Measurements from ENCODE around the gene MARCHF3. TPM values are rescaled to one million over a fixed set of nuclear protein-coding genes. Genes with fewer than 3 reads are reported as not detected.

The MARCHF3 gene
- total RNA-seq, 4 donors from 2014 or later: 1.9 to 5.3 (median 2.5) TPM

DNA sequence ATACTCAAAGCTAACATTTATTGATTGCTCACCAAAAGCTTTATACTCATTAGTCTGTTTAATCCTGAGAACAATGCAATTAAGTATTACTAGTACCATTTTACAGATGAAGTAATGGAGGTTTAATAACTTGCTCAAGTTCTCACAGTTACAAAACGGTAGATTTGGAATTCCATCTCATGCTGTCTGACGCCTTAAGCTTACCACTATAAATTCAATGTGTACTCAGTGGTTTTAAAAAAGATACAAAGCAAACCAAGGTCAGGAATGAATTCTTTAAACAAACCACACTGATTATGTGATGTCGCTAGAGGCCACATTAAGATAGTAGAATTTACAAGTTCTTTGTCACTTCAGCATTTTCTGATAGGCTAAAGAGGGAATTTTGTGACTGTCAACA, 44.1 kb upstream of the MARCHF3 start:
- TF ChIP-seq POLR2A (IDR thresholded peaks at IDR 0.05) (no peak), CTCF (IDR thresholded peaks at IDR 0.05) (no peak)

DNA sequence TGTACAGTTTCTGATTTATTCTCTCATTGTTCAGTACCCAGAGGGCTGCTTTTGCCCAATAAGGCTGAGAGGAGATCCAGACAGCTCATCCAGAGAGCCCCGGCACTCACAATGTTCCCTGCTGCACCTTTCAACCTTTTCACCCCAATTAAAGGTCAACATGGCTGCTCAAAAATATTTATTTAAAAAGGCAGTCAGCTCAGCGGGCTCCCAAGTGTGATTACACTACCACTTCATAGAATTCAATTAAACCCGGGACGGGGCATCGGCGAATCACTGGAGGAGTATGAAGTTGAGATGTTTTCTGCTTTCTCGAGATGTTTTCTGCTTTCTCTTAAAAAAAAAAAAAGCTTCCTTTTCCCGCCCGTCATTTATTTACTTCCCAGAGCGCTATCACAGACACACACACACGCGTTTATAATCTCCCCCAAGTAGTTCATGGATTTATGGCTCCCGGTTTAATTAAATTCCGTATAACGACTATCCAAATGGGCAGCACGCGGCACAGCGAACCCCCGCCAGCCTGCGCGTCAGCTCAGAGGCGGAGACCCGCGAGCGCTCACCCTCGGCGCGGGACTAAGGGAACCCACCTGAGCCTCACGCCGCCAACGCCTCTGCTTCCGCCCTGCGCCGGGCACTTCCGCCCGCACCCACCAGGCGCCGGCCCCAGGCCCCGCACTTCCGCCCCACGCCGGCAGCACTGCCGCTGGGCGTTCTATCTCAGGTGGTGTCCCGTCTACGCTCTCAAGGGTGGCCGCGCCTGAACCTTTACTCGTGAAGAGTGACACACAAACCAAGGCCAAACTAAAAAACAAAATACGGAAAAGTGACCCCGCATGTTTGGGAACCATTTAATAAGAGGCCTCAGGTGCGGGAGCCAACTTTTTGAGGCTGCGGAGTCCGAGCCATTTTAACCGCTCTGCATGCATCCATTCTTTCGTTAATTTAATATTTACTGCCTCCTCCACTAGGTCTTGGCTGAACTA, 42.8 kb upstream of the MARCHF3 start, which contains the start of gene C5orf63:
Gene C5orf63, minus strand, starts transcription at position 642 of the 986 bp plus-strand sequence. CDS start 14,507 bp downstream, outside the sequence.
- peak within 1 kb of the TSS; percentile 50 to 74 (median 56) for H3K4me3 ChIP-seq
- 17 to 27% methylated on average over 28 to 41 of the region's 56 CpGs for WGBS, 2 donors
- intact Hi-C loops (cut with DNase I): no loop called here
- peak within 1 kb of the TSS; percentile 37 to 74 (median 54) for H3K27ac ChIP-seq
- H3K9me3 ChIP-seq: no peaks in the 10 kb centered on the region
- H3K36me3 ChIP-seq: peaks cover 0 to 14% (median 0%) of the 10 kb centered on the region in 3 donors
- H3K27me3 ChIP-seq: no peaks in the 10 kb centered on the region
- peaks cover 0 to 16% (median 4%) of the 10 kb centered on the region in 3 donors for H3K4me1 ChIP-seq
- TF ChIP-seq CTCF (IDR thresholded peaks at IDR 0.05) (peak in 4 of 6 experiments; percentile 13 to 60 (median 52)), POLR2A (IDR thresholded peaks at IDR 0.05) (peak in 1 of 4 donors; percentile 22)
- no peak for DNase-seq

More for the DNA sequence above, 44.1 kb upstream of the MARCHF3 start:
- peaks cover 0 to 16% (median 4%) of the 10 kb centered on the region in 3 donors for H3K4me1 ChIP-seq
- H3K4me3 ChIP-seq: no peak overlapping the region
- WGBS, 2 donors: 82 to 84% methylated on average over 3 of the region's 3 CpGs
- H3K36me3 ChIP-seq: peaks cover 0 to 9% (median 0%) of the 10 kb centered on the region in 3 donors
- H3K27me3 ChIP-seq: no peaks in the 10 kb centered on the region
- intact Hi-C loops (cut with DNase I): no loop called here
- DNase-seq: no peak
- H3K27ac ChIP-seq: no peak overlapping the region
- H3K9me3 ChIP-seq: no peaks in the 10 kb centered on the region

DNA sequence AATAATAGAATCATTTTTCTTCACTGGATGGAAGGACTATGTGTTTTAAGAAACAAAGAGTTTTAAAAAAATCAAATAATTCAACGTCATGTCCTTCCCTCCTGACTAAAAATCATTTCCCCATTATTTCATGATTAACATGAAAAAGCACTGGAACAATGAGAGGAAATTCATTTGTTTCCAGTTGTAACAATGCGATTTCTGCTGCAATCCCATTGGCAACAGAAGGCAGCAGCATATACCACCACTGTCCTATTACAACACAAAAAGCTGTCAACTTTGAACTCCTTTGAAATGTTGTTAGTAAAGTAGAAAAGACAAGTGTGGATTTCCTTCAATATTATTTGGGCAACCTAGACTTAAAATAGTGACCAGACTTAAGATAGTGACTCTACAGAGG, 39.9 kb upstream of the MARCHF3 start:
- no peak for DNase-seq

DNA sequence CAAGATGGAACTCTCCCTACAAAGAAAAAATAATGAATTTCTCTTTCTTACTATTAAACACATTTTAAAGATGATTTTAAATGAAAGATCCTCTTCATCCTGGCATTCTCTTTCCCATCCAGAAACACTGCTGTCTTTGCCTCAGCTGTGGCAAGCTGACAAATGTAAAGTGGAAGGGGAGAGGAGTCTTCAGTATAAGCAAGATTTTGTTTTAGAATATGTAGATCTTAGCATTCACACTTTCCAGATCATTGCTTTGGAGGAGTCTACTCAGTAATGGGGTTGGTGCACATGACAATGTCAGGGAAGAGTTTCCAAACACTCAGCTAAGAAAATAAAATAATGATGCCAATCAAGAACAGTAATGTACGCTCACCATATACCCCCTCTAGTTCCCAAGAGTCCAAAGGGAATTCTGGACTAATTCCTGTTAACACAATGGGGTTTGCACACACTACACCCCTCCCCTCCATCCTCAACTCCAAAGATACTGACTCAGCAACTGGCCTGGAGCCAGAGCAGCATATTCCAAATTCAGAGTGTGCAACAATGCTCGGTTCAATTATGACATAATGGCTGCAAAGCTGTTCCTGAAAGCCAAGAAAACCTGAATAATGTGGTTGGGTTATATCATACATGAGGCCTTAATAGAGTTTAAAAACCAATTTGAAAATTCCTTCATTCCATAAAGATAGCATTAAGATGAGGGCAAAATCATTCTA, 38.3 kb upstream of the MARCHF3 start:
- DNase-seq: no peak
- Histone ChIP-seq H3K36me3 (peaks cover 0 to 15% (median 0%) of the 10 kb centered on the region in 3 donors), H3K4me3 (no peak overlapping the region), H3K9me3 (no peaks in the 10 kb centered on the region), H3K4me1 (peaks cover 0 to 20% (median 2%) of the 10 kb centered on the region in 3 donors), H3K27ac (no peak overlapping the region), H3K27me3 (no peaks in the 10 kb centered on the region)
- intact Hi-C loops (cut with DNase I): no loop called here
- 47 to 52% methylated on average over 2 of the region's 2 CpGs for WGBS, 2 donors
- TF ChIP-seq CTCF (IDR thresholded peaks at IDR 0.05): no peak
- no peak for TF ChIP-seq POLR2A (IDR thresholded peaks at IDR 0.05)

More for the DNA sequence above, 39.9 kb upstream of the MARCHF3 start:
- H3K27me3 ChIP-seq: no peaks in the 10 kb centered on the region
- intact Hi-C loops (cut with DNase I): no loop called here
- H3K4me1 ChIP-seq: peaks cover 0 to 16% (median 4%) of the 10 kb centered on the region in 3 donors
- 78 to 87% methylated on average over 2 of the region's 2 CpGs for WGBS, 2 donors
- H3K27ac ChIP-seq: no peak overlapping the region
- no peaks in the 10 kb centered on the region for H3K9me3 ChIP-seq
- H3K4me3 ChIP-seq: no peak overlapping the region
- no peak for TF ChIP-seq POLR2A (IDR thresholded peaks at IDR 0.05)
- H3K36me3 ChIP-seq: peaks cover 0 to 15% (median 0%) of the 10 kb centered on the region in 3 donors

DNA sequence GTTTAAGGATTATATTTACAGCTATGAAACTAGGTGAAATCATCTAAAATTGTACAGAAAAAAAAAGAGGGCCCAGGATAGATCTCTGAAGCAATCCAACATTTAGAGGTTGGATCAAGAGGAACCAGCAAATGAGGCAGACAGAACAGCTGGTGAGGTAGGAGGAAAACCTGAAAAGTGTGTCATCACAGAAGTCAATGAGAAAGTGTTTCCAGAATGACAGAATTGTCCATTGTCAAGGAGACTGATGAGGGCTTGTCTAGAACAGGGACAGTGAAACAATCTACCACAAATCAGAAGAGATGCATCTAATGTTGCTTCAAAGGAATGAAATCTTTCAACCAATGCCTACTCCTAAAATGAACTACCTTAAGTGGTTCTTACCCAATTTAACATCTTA, 36.4 kb upstream of the MARCHF3 start:
- H3K27ac ChIP-seq: no peak overlapping the region
- intact Hi-C loops (cut with DNase I): no loop called here
- H3K4me3 ChIP-seq: no peak overlapping the region
- no peaks in the 10 kb centered on the region for H3K9me3 ChIP-seq
- H3K27me3 ChIP-seq: no peaks in the 10 kb centered on the region
- no peak for TF ChIP-seq CTCF (IDR thresholded peaks at IDR 0.05)
- TF ChIP-seq POLR2A (IDR thresholded peaks at IDR 0.05): no peak
- peaks cover 0 to 5% (median 0%) of the 10 kb centered on the region in 3 donors for H3K4me1 ChIP-seq
- H3K36me3 ChIP-seq: peaks cover 0 to 15% (median 0%) of the 10 kb centered on the region in 3 donors
- no peak for DNase-seq
